HepG2 (cell line): ENCODE results near the gene MRFAP1L1. TPM values are rescaled to one million over a fixed set of nuclear protein-coding genes. Genes with fewer than 3 reads are reported as not detected.
A peak's percentile ranks its signal among the peaks of the same experiment; 100 is the strongest.

Source experiments
- ATAC-seq: fragments of 200-7000 bp; cut with Tn5 transposase; 3 replicates; pipeline ENCODE4 v1.9.1; 2020; ENCODE audit warnings: mild to moderate bottlenecking, moderate library complexity
- BruUV-seq: library from RNA; stranded (reverse); fragments of 400-500 nt; replicated peaks from 2 replicates; lab custom pipeline; 2021; lab: Mats Ljungman, UMichigan
- CTCF ChIA-PET: fragments of 300-600 bp; formaldehyde crosslinking; extraction: SDS; loops from one replicate; lab custom pipeline; 2021; ENCODE audit warnings: low total read pairs, inconsistent platforms, low intra/inter-chr PET ratio; lab: Yijun Ruan, JAX
- POLR2A ChIA-PET: fragments of 350-600 bp; sonication (Branson Sonifier 250); formaldehyde crosslinking; loops from one replicate; lab custom pipeline; 2020; ENCODE audit warnings: antibody characterized with exemption, inconsistent platforms; lab: Yijun Ruan, JAX
- DNase-seq: peaks from one replicate; pipeline ENCODE4 v3.0.0-alpha.2; 2015; ENCODE audit warnings: low spot score
- FAIRE-seq: peaks from 3 replicates; lab custom pipeline; 2011; peaks lifted over from hg19 to GRCh38; lab: Jason Lieb, UNC
- H2AFZ ChIP-seq: one replicate; pipeline ENCODE4 v1.6.1; 2011; ENCODE audit warnings: low read length, inconsistent platforms
- H3K27ac ChIP-seq: fragments of 300-600 bp; 3 replicates; pipeline ENCODE4 v1.8.0; 2011; ENCODE audit warnings: mixed run types, mild to moderate bottlenecking, mixed read lengths, low read length, inconsistent platforms; ENCODE audit not compliant: insufficient read depth; ENCODE audit errors: extremely low read length
- H3K27me3 ChIP-seq, 2 experiments: fragments of 200-600 bp in 1 of 2; 2 replicates in 1 of 2; 3 replicates in 1 of 2; pipeline versions ENCODE4 v1.6.0 to v1.8.0; 2011; ENCODE audit warnings: low read length in 2 of 2, mild to moderate bottlenecking in 2 of 2, moderate library complexity in 2 of 2, inconsistent platforms in 1 of 2; ENCODE audit not compliant: insufficient read depth in 2 of 2, control insufficient read depth in 1 of 2
- H3K36me3 ChIP-seq, 2 experiments: fragments of 200-600 bp in 1 of 2; replicated peaks in 1 of 2; 2 replicates in 1 of 2; 3 replicates in 1 of 2; pipeline versions ENCODE4 v1.5.1 to v1.8.0; 2011; ENCODE audit warnings: low read length in 2 of 2, inconsistent platforms in 1 of 2; ENCODE audit not compliant: insufficient read depth in 2 of 2, control insufficient read depth in 1 of 2
- H3K4me1 ChIP-seq: 2 replicates; pipeline ENCODE4 v1.5.1; 2012; ENCODE audit warnings: low read length, inconsistent platforms; ENCODE audit not compliant: insufficient read depth
- H3K4me2 ChIP-seq: 2 replicates; pipeline ENCODE4 v1.6.0; 2011; ENCODE audit warnings: low read depth, low read length, inconsistent platforms
- H3K4me3 ChIP-seq, 3 experiments: fragments of 200-600 bp in 1 of 3; sonication (generic), shearing (Covaris generic) in 1 of 3; replicated peaks in 1 of 3; 2 replicates each; pipeline ENCODE4 v1.5.1; 2011 to 2016; ENCODE audit warnings: low read length in 3 of 3, inconsistent platforms in 2 of 3, low read depth in 2 of 3, mild to moderate bottlenecking in 2 of 3, control low read depth in 1 of 3, mixed read lengths in 1 of 3; ENCODE audit not compliant: insufficient read depth in 1 of 3
- H3K79me2 ChIP-seq: one replicate; pipeline ENCODE4 v1.6.1; 2011; ENCODE audit warnings: low read length, inconsistent platforms; ENCODE audit not compliant: insufficient read depth
- H3K9ac ChIP-seq: 2 replicates; pipeline ENCODE4 v1.6.0; 2011; ENCODE audit warnings: mild to moderate bottlenecking, low read depth, low read length, inconsistent platforms; ENCODE audit not compliant: insufficient read depth
- H3K9me3 ChIP-seq: 2 replicates; pipeline ENCODE4 v1.5.1; 2012; ENCODE audit warnings: mild to moderate bottlenecking, low read length
- H4K20me1 ChIP-seq: 2 replicates; pipeline ENCODE4 v1.6.0; 2011; ENCODE audit warnings: inconsistent platforms, mild to moderate bottlenecking, low read length, moderate library complexity; ENCODE audit not compliant: insufficient read depth
- ARID4A ChIP-seq: sonication (generic); formaldehyde crosslinking; IDR thresholded peaks from 2 replicates; pipeline ENCODE4 v1.5.0; 2020; ENCODE audit warnings: mild to moderate bottlenecking, missing genetic modification reagents, borderline replicate concordance
- ATF7-NPFF ChIP-seq: sonication (generic); formaldehyde crosslinking; IDR thresholded peaks from 2 replicates; pipeline ENCODE4 v1.8.1; 2023; ENCODE audit warnings: mild to moderate bottlenecking, low read depth, missing genetic modification reagents, moderate library complexity
- BRD4 ChIP-seq: sonication (generic); formaldehyde crosslinking; IDR thresholded peaks from 2 replicates; pipeline ENCODE4 v1.4.0; 2020; ENCODE audit warnings: missing genetic modification reagents
- FOXO1 ChIP-seq: sonication (generic); formaldehyde crosslinking; IDR thresholded peaks from 2 replicates; pipeline ENCODE4 v1.4.0; 2020; ENCODE audit warnings: missing genetic modification reagents
- GATAD2A ChIP-seq: IDR thresholded peaks from 2 replicates; pipeline ENCODE4 v1.6.1; 2016
- HOXA3 ChIP-seq: sonication (generic); formaldehyde crosslinking; IDR thresholded peaks from 2 replicates; pipeline ENCODE4 v1.5.0; 2020; ENCODE audit warnings: missing genetic modification reagents
- JARID2 ChIP-seq: sonication (generic); formaldehyde crosslinking; IDR thresholded peaks from 2 replicates; pipeline ENCODE4 v1.8.1; 2023; ENCODE audit warnings: missing genetic modification reagents, inconsistent platforms; ENCODE audit not compliant: insufficient replicate concordance
- MYPOP ChIP-seq: sonication (generic); formaldehyde crosslinking; IDR thresholded peaks from 2 replicates; pipeline ENCODE4 v1.8.1; 2023; ENCODE audit warnings: mild to moderate bottlenecking, moderate library complexity, missing genetic modification reagents
- NR2F1 ChIP-seq, 2 experiments: fragments of 450-650 bp in 1 of 2; formaldehyde crosslinking in 1 of 2; IDR thresholded peaks; 2 replicates each; pipeline versions ENCODE4 v1.5.0 to v1.6.1; 2016 to 2020; ENCODE audit warnings: mild to moderate bottlenecking in 1 of 2, missing compliant biosample characterization in 1 of 2, missing genetic modification reagents in 1 of 2, moderate library complexity in 1 of 2
- PHF21A ChIP-seq: sonication (generic); formaldehyde crosslinking; IDR thresholded peaks from 2 replicates; pipeline ENCODE4 v1.5.0; 2020; ENCODE audit warnings: mild to moderate bottlenecking, missing genetic modification reagents
- SP5 ChIP-seq: IDR thresholded peaks from 2 replicates; pipeline ENCODE4 v1.6.1; 2016; ENCODE audit warnings: low read depth, borderline replicate concordance
- ZMYM4 ChIP-seq: sonication (generic); formaldehyde crosslinking; IDR thresholded peaks from 2 replicates; pipeline ENCODE4 v1.8.1; 2023; ENCODE audit warnings: mild to moderate bottlenecking, missing genetic modification reagents
- ZNF230 ChIP-seq: sonication (generic); formaldehyde crosslinking; IDR thresholded peaks from 2 replicates; pipeline ENCODE4 v1.4.0; 2020; ENCODE audit warnings: mild to moderate bottlenecking, missing genetic modification reagents
- ZNF232 ChIP-seq: sonication (generic); formaldehyde crosslinking; IDR thresholded peaks from 2 replicates; pipeline ENCODE4 v1.4.0; 2020; ENCODE audit warnings: missing genetic modification reagents, borderline replicate concordance
- ZNF382 ChIP-seq: sonication (generic); formaldehyde crosslinking; IDR thresholded peaks from 2 replicates; pipeline ENCODE4 v1.5.0; 2020; ENCODE audit warnings: missing genetic modification reagents, mild to moderate bottlenecking, borderline replicate concordance
- ZNF441 ChIP-seq: sonication (generic); formaldehyde crosslinking; IDR thresholded peaks from 2 replicates; pipeline ENCODE4 v1.7.0; 2021; ENCODE audit warnings: missing genetic modification reagents, borderline replicate concordance
- ZNF776 ChIP-seq: sonication (generic); formaldehyde crosslinking; IDR thresholded peaks from 2 replicates; pipeline ENCODE4 v1.4.0; 2020; ENCODE audit warnings: mild to moderate bottlenecking, missing genetic modification reagents
- ZSCAN29 ChIP-seq: sonication (generic); formaldehyde crosslinking; conservative IDR thresholded peaks from 2 replicates; pipeline ENCODE4 v1.4.0; 2020; ENCODE audit warnings: mild to moderate bottlenecking, missing genetic modification reagents
- WGBS: methylation state at CpG from one replicate; pipeline ENCODE4 v1.1.6; 2017; ENCODE audit warnings: low lambda C conversion rate; 5-methylcytosine and 5-hydroxymethylcytosine counted together
- in situ Hi-C: cut with HindIII; loops from 2 replicates; pipeline ENCODE4 v1.10.0; 2017; ENCODE audit warnings: low pct_unique_long_range_greater_than_20kb; ENCODE audit not compliant: extremely low pct_ligation_motif_present
- intact Hi-C: fragments of 100-400 bp; cut with micrococcal nuclease; formaldehyde crosslinking; loops from one replicate; pipeline ENCODE4 v1.10.0; 2022; ENCODE audit not compliant: unreplicated experiment
- polyA plus RNA-seq, 8 experiments: library from polyadenylated mRNA; depleted of rRNA in 3 of 8; stranded (reverse) in 7 of 8; unstranded in 1 of 8; fragments of >200 nt; fragmentation: Illumina TruSeq in 4 of 8; extraction: Trizol in 4 of 8; gene quantifications; 2 replicates each; pipeline versions ENCODE4 v1.2.1 to v1.2.3, GENCODE V29; 2011 to 2016; ENCODE audit warnings: low read depth in 4 of 8, missing spikeins in 1 of 8, mixed read lengths in 1 of 8; ENCODE audit not compliant: insufficient read depth in 1 of 8
- total RNA-seq, 5 experiments: library from RNA; depleted of rRNA; stranded (reverse); fragments of >200 nt; fragmentation: Illumina TruSeq; extraction: Trizol; gene quantifications; 2 replicates each; pipeline ENCODE4 v1.2.3, GENCODE V29; 2016; ENCODE audit warnings: low read depth in 1 of 5
- TF ChIP-seq, protein P1 (sequence below): IDR thresholded peaks from 2 replicates; pipeline ENCODE4 v1.6.1; 2016; ENCODE audit warnings: missing genetic modification reagents, missing compliant biosample characterization

MRFAP1L1 gene
- total and polyA plus RNA-seq, 2 of the 13 experiments (the other 11 are each of a cell fraction or from before 2014, with no cell fraction given) = 44.8 to 76.6 TPM

- H3K4me2 ChIP-seq = peak overlapping the region; percentile 89
- H3K4me3 ChIP-seq = peak overlapping the region; percentile 64 to 68 (median 66)
- CTCF ChIA-PET = no interaction called here
- FAIRE-seq (peak; percentile 37), ATAC-seq (peak; percentile 26), DNase-seq (peak; percentile 80)
- intact Hi-C loops (loop anchor here (2.0 kb wide), 2 partner anchors 20 to 26 kb away; no protein-coding TSS in a partner anchor), in situ Hi-C loops (no loop called here)
- no TSS peak for BruUV-seq
- H3K4me1 ChIP-seq = peaks cover 76% of the 10 kb centered on the region
- WGBS = 2% methylated on average over 15 of the region's 18 CpGs
- no peaks in the 10 kb centered on the region for H3K36me3 ChIP-seq
- H3K27me3 ChIP-seq = no peaks in the 10 kb centered on the region; a peak in 1 of 5 replicates
- H4K20me1 ChIP-seq = no peaks in the 10 kb centered on the region
- no peaks in the 10 kb centered on the region for H3K9me3 ChIP-seq
- peak overlapping the region; percentile 75 for H3K9ac ChIP-seq
- H3K27ac ChIP-seq = peak overlapping the region; percentile 83
- POLR2A ChIA-PET = interaction anchor here (0.6 to 9.9 kb wide), 9 partner anchors 10 to 60 kb away, joined by 3 to 207 read pairs (median 3); no protein-coding TSS in a partner anchor
- no peaks in the 10 kb centered on the region for H3K79me2 ChIP-seq
- no peak overlapping the region for H2AFZ ChIP-seq
- TF ChIP-seq ZSCAN29 (CRISPR knock-in tag) (peak; percentile 63; the same call in 1 of the 2 replicates), JARID2 (CRISPR knock-in tag) (no peak), FOXO1 (CRISPR knock-in tag) (peak; percentile 44; the same call in 1 of the 2 replicates), ZNF382 (no peak), MYPOP (peak; percentile 50; the same call in 1 of the 2 replicates), ZNF230 (0 out of 2 replicates have a peak, but pooled peaks have one; percentile 54), ARID4A (CRISPR knock-in tag) (peak; percentile 67; the same call in 1 of the 2 replicates), ATF7-NPFF (CRISPR knock-in tag) (0 out of 2 replicates have a peak, but pooled peaks have one; percentile 31), PHF21A (CRISPR knock-in tag) (peak; percentile 87), ZNF232 (CRISPR knock-in tag) (peak; percentile 50; the same call in 1 of the 2 replicates), NR2F1 (CRISPR knock-in tag; IDR thresholded peaks at IDR 0.05) (peak; percentile 28 to 66; a peak in 3 of 4 replicates), ZMYM4 (CRISPR knock-in tag) (peak; percentile 70), ZNF776 (CRISPR knock-in tag) (0 out of 2 replicates have a peak, but pooled peaks have one; percentile 41), GATAD2A (peak; percentile 73), SP5 (CRISPR knock-in tag) (peak; percentile 97), ZNF441 (CRISPR knock-in tag) (no peak), BRD4 (CRISPR knock-in tag) (peak; percentile 87), HOXA3 (CRISPR knock-in tag) (peak; percentile 85)
- TF ChIP-seq, protein P1, sequence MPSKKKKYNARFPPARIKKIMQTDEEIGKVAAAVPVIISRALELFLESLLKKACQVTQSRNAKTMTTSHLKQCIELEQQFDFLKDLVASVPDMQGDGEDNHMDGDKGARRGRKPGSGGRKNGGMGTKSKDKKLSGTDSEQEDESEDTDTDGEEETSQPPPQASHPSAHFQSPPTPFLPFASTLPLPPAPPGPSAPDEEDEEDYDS (CRISPR knock-in tag) = peak; percentile 96
Observed at GRCh38 chr4:6753103-6753560, 43.5 kb upstream of the MRFAP1L1 start.
